T-helper 9 cell (primary cell): ENCODE results near the gene ADAMTS12.

Experiments used
- DNase-seq: peaks from one replicate; pipeline ENCODE4 v3.0.0-alpha.2; 2020

ADAMTS12 gene

DNA sequence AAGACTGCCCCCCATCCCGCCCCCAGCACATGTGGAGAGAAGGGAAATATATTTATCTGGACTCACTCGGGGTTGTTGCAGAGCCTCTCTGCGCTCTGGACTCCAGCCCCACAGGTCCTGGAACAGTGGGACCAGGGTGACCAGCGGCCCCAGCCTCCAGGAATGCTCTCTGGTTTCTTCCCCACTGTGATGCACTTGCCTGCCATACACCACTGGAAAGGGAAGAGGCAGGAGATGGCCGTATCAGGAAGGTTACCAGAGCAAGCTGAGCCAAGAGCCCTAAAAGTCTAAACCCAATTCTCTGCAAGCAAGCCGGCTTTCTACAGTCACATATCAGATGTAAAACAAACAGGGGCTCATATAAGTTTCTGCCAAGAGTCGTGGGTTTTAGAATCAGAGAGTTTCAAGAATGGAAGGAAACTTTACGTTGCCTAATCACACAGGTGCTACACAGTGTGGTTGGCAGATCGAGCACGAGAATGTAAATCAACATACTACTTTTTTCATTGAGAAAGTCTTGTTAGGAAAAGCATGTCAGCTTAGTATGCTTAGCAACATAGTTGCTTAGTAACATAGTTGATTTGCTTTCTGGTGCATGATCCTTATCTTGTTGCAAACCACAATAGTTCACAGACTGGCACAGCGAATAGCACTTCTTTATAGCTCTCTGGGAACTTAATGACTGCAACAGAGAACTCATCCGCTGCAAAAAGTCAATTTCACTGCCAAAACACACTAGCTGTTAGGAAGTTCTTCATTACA, 249.9 kb downstream of the ADAMTS12 start:
- no peak for DNase-seq

DNA sequence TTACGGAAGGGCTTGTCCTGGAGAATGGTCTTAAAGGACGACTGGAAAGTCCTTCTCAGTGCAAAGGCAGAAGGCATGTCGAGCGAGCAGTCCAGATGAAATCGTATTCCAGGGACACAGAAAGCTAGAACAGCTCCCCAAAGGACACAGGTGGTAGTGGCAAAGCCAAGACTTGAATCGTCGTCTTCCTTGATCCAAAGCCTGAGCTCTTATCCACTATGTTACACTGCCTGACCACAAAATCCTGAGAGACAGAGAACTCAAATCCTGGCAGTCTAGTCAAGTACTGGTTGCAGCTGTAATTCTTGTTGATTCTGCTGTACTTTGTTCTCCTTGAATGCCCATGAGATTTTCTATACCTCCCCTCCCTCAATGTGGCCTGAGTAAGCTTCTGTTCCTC, 252.3 kb downstream of the ADAMTS12 start:
- DNase-seq, result no peak

DNA sequence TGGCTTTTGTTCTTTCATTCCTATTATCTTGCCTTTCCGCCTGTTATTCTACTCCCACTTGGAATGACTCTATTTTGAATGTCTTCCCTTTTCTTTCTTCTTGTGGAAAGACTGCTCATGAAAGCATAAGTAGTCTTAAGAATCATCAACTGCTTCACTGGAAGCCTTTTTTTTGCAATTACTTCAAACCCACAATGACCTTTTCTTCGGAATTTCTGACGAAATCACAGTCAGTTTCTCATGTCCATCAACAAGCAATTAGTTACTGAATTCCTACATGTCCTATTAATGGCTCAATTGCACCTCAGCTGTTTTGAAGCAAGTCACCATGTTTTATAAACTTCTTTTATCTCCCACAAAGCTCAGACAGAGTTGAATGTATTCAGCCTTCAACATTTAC, 254.8 kb downstream of the ADAMTS12 start:
- no peak for DNase-seq

DNA sequence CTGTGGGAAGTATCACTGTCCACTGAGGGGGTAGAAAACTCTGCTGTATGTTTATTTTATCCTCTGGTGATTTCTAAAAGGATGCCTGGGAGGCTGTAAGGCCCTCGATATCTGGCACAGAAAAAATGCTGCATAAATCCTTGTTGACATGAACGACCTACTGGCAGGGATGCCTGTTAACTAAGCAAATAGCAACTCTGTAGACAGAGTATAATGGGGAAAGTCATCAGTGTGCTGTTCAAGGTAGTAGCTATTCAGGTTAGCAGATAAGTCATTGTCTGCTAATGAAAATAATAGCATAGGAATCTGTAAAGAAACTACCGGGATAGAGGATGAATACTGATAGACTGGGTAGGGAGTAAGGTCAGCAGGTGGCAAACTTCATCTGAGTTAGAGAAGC, 256.2 kb downstream of the ADAMTS12 start:
- DNase-seq, result no peak

DNA sequence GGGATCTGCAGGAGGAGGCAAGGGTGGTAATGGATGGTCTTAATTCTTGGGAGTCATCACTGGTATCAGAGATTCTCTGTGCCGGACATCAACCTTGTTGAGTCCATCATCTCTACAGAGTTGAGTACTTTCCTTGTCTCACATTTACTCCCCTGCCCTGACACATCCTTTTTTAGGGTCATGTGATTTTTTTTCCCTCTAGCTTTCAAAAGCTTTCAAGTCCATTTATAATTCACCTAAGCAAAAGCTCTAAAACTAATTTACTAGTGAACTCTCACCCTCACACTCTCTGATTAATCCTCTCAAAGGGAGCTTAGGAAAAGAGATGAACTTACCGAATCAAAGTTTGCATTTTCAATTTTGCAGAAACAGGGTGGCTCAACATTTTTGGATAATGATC, 258.1 kb downstream of the ADAMTS12 start:
- no peak for DNase-seq

DNA sequence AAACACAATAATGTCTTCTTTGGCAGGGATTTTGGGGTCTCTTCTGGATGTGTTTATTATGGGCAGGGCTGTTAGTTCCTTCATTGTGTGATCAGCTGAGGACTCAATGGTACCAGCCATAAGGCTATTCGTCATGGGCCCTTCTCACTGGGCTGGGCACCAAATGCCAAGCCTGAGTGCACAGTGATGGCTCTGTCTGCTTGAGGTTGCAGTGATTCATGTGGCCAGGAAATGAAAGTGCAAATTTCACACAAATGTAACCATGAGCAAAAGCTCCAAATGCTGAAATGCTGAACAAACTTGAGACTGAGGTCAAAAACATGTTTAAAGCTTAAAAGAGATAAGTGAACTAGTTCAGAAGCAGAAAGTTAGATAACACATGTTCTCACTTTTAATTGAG, 260.0 kb downstream of the ADAMTS12 start:
- DNase-seq, result no peak

DNA sequence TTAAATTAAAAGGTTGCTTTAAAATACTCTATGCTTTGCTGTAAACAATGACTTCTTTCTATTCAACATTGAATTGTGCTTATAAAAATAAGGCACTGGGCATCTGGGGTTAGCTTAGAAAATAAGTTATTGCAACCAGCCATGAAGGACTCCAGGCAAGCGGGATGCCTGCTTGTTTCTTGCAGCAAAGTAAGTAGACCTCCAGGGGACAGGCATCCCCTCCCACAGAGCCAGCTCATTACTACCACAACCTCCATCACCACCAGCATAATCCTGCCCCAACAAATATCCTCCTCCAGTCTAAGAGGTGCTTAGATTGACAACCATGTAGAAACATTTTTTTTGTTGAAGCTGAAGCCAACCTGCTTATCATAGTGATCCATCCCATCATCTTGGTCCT, 260.7 kb downstream of the ADAMTS12 start:
- no peak for DNase-seq

DNA sequence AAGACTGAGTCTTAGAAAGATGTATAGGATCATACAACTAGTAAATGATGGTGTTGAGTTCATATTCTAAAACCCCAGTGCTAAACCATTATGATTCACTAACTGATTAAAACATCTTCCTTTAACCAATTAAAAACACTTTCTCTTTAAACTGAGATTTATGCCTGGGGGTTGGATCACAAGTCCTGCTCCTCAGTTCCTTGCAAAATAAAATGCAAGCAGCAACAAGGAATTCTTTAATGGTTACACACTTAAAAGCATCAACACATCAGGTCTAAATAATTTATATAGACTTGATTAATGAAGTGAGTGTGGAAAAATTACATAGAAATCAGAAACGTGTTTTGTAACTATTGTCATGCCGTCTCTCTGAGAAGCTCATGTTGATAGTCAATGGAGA, 261.8 kb downstream of the ADAMTS12 start:
- DNase-seq, result no peak

DNA sequence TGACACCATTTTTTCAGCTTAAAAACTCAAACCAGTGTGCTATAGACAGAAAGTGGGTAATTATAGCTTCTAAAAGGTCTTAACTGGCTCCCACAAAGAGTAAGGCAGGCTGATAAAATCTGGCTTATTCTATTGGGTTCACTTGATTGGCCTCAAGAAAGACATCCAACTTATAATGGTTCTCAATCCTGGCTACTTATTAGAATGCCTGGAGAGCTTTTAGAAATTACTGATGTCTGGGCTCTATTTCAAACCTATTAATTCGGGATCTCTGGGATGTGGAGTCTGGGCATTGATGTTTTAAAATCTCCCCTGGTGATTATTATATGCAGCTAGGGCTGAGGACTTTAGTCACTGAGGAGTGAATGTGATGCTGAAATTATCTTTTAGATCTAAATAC, 263.0 kb downstream of the ADAMTS12 start:
- DNase-seq, result no peak

DNA sequence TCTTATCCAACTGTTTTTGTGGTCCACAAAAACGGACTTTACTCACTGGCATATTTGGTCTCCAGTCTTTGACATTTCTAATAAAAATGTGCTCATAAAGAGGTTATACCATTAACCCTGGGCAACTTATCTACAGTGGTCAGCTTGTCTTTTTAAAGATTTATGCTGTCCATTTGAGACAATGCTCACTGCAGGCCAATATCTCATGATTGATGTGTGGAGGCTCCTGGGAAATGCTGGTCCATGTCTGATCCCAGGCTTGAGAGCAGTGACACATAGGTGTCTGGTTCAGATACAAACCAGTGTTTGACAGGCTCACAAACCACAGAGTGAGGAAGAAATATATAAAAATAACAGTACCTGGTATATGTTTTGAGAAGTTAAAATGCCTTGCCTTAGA, 270.3 kb downstream of the ADAMTS12 start:
- no peak for DNase-seq

DNA sequence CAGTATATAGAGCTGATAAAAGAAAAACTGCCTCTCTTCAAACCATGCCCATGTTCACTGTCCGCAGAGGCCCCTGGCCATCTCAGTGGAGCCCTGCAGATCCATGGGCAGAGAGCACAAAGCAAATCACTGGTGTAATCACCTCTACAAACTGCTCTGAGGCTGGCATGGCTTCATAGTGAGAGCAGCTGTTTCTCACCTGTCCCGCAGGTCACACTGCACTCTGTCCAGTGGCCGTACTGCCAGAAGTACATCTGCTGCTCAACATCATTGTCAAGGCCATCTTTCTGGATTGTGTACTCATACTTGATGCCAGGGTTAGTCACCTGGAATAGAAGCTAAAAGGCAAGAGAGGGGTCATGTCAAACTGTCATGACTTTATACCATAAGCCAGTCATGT, 277.8 kb downstream of the ADAMTS12 start:
- DNase-seq, result no peak

DNA sequence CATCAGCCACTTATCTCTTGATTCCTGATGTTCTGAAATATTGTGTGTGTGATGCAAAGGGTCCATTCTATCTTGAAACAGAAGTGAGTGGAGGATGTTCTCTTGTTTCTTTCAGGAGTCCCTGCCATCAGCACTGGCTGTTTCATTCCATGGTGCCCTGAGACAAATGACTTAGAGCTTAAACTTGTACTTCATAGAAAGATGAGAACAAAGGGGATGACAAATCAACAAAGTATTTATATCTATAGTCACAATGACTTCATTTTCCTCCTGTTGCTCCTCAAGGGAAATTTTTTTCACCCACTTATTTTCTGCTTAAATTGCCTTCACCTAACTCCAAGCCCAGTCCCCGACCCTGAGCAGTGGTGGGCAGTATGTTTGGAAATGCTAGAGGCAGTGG, 279.4 kb downstream of the ADAMTS12 start:
- no peak for DNase-seq

DNA sequence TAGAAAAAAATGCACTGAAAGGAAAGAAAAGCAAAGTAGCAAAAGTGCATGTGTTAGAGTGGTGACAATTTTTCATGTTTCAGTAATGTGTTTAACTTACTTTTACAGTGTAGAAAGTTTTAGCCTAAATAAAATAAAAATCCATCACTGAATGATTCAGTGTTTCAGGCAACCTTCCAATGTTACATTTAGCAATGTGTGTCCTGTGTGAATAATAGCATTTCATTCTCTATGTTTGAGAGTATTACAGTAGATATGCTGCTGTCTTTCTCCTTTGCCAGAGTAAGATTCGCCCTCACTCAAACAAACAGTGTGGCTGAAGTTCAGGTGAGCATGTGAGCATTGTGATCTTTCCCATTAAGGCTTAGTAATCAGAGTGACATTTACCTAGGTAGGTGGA, 279.9 kb downstream of the ADAMTS12 start:
- DNase-seq, result no peak

DNA sequence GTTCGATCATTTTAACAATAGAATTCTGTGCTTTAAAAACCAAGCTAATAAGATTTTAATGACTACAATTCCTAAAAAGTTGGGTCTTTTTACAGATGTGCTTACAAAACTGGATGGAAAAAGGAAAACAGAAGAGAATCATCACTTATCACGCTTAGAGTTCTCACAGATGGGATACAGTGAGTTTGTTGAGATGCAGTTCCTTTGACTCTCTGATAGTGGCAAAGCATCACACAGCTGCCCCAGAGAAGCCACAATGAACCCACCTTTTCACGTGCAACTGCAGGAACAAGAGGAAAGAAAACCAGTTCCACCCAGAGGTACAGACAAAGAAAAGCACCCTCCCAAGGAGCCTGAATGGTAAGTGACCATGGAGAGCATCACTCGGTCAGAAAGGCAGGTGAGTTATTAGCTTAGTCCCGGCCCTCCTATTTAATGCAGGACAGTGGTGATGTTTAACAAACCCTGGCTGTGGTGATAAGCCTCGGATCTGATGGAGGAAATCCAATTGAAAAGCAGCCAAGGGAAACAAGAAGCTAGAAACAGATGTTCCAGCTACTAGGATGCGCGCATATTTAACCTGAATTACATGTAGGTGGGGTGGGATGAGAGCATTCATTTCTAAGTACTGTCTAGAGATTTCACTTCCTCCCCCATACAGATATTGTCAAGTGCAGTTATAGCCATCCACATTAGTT, 283.3 kb downstream of the ADAMTS12 start:
- DNase-seq, result no peak

DNA sequence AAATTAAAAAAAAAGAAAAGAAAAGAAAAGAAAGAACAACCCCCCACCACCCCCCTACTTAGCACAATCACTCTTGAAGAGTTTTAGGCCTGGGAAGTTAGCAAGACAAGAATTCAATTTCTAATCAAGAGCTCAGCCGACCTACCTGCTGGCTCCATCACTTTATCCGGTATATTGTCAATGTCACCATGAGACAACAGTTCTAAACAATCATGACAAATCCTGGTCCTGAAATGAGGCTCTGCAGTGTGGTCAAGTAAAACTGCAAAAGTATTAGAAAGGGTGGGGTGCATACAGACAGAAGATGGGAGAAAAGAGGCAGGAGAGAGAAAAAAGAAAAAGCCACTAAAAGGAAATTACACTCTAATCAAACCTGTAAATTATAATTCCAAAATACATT, 287.3 kb downstream of the ADAMTS12 start:
- no peak for DNase-seq

DNA sequence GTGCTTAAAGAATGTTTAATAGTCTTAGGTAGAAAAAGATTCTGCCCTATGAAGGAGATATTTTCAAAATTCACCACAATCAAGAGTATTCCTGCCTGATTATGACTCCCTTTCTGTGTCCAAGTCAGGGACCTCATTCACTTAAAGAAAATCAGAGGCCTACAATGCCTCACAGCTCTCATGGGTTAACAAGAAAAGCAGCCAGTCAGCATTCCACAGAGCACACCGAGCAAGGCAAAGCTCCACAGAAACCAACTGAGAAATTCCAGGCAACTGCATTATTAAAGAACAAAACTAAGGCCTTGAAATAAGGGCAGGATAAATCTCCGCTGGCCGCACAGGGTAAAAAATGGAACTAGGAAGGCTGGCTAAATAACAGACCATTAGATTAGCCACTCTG, 289.9 kb downstream of the ADAMTS12 start:
- no peak for DNase-seq

DNA sequence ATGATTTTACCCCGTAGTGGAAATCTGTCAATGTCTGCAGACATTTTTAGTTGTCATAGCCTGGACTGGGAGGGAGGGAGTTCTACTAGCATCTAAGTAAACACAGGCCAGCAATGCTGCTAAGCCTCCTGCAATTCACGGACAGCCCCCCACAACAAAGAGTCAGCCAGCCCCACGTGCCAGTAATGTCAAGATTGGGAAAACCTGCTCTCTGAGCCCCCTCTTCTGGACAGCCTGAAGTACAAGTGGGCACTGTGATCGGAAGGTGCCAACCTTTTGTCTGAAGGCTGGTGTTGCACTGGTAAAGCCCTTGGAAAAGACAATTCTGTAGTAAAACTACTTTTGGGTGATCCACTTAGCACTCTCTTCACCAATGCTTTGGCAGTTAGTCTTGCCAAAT, 296.5 kb downstream of the ADAMTS12 start:
- no peak for DNase-seq

DNA sequence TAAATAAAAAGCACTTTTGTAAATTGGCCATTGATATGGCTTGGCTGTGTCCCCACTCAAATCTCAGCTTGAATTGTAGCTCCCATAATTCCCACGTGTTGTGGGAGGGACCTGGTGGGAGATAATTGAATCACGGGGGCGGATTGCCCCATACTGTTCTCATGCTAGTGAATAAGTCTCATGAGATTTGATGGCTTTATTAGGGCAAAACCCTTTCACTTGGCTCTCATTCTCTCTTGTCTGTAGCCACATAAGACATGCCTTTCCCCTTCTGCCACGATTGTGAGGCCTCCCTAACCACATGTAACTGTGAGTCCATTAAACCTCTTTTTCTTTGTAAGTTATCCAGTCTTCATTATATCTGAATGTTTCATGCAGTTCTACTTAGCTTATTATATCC, 297.8 kb downstream of the ADAMTS12 start:
- DNase-seq, result no peak

DNA sequence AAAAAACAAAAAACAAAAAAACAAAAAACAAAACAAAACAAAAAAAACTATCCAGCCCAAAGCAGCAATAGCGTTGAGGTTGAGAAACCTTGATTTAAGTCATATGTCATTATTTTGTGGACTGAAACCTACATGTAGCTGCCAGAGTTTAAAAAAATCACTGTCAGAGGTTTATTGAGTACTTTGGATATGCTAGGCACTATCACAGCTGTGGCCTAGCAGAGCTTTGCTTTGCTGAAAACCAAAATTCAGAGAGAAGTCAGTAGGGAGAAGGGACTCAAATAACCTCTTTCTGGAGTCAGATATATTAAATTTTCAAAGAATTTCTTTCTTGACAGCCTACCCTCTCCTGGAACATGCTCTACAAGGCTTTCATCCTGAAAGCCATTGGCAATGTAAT, 299.5 kb downstream of the ADAMTS12 start:
- no peak for DNase-seq

DNA sequence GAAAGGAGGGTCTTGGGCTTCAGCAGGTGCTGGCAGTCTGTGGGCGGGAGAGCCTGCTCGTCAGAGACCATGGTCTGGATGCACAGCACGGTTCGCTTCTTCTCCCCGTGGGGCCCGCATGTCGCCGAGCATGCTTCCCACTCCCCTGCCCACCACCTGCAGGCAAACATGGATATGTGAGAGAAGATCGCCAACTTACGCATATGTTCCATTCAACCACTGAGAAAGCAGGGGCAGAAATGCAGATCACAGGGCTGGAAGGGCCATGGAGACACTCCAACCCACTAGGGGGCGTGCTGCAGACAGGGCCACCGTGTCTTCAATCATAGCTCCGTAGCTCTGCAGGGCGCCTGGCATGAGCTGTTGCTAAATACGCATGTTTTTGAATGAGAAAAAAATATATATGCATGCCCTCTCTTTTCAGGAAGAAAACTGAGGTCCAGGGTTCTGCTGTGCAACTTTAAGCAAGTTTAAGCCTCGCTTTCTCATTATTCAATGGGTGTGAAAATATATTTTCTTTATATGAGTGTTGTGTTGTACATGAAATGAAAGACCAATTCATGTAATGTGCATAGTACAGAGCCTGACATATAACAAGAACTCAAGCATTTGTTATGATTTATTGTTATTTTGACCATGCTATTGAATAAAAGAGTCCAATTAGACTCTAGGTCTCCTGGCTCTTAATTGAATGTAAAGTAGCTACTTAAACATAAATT, 303.0 kb downstream of the ADAMTS12 start:
- no peak for DNase-seq

DNA sequence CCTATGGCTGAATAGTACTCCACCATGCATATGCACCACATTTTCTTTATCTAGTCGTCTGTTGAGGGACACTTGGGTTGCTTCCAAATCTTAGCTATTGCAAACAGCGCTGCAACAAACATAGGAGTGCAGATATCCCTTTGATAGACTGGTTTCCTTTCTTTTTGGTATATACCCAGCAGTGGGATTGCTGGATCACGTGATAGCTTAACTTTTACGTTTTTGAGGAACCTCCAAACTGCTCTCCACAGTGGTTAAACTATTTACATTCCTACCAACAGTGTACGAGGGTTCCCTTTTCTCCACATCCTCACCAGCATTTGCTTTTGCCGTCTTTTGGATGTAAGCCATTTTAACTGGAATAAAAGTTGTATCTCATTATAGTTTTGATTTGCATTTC, 308.5 kb downstream of the ADAMTS12 start:
- no peak for DNase-seq

DNA sequence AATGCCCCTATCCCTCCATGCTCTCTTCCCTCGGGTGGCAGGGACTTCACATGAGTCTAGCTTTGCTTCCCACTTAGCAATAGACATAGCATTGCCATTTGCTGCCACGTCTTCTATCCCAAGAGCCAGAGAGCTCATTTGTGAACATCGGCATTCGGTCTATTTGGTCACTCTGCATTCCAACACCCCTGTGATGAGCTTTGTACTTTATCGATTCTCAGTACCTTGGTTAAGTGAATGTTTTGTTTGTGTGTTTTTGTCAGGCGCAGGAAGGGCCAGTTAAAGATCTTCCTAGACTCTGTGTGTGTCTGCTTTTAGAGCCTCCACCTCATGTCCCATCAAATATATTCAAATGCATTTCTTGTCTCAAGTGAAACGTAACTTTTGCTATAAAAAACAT, 309.4 kb downstream of the ADAMTS12 start:
- DNase-seq, result no peak

DNA sequence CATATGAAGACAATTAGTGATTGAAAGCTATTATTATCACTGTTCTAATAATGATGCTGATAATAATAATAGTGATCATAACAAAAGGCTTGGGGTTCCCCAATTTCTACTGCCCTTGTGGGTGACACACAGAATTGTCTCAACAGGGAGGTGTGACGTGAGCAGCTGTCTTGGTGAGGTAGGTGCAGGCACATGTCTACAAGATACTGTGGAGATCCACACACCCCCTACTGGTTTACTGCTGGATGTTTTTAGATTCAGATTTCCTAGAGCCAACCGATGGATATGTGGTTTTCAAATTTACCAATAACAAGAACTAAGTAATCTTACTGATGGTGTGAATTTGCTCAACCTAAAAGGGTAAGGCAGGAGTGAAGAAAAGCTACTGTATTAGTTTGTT, 312.0 kb downstream of the ADAMTS12 start:
- no peak for DNase-seq

DNA sequence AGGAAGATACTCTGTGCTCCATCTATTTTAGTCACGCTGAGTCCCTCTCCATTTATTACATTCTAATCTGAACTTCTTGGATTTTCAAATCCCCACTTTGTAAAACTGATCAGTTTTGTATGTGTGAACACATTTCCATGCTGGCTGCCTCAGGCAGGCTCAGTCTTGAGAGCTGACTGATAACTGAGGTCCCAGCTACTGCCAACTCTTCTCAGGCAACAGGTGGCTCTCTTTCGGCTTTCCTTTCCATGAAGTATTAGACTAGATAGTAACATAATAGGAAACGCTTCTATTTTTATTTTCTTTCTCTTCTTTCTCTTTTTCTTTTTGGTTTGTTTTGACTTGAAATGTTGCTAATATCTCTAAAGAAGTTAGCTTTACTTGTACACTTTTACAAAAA, 312.6 kb downstream of the ADAMTS12 start:
- no peak for DNase-seq
